Breast epithelium (tissue), 3 donors: ENCODE results near the gene CNTN5.

Experiments used
- POLR2A ChIP-seq: fragments of 450-650 bp; IDR thresholded peaks from one replicate; pipeline ENCODE4 v1.6.1; 2016; ENCODE audit warnings: antibody characterized with exemption, mild to moderate bottlenecking, moderate library complexity
- POLR2AphosphoS5 ChIP-seq, 3 donors: sonication (generic); formaldehyde crosslinking; IDR thresholded peaks; one replicate each; pipeline ENCODE4 v1.6.1; 2017; ENCODE audit warnings: antibody characterized with exemption in 3 of 3
- TF ChIP-seq, protein P1 (sequence below), 3 donors: fragments of 450-650 bp; IDR thresholded peaks; one replicate each; pipeline ENCODE4 v1.5.1; 2016 to 2017; ENCODE audit warnings: antibody characterized with exemption in 3 of 3, mild to moderate bottlenecking in 3 of 3, moderate library complexity in 3 of 3

GRCh38 chr11:99759787-99760186, 739.0 kb downstream of the CNTN5 start:
- TF ChIP-seq, protein P1, sequence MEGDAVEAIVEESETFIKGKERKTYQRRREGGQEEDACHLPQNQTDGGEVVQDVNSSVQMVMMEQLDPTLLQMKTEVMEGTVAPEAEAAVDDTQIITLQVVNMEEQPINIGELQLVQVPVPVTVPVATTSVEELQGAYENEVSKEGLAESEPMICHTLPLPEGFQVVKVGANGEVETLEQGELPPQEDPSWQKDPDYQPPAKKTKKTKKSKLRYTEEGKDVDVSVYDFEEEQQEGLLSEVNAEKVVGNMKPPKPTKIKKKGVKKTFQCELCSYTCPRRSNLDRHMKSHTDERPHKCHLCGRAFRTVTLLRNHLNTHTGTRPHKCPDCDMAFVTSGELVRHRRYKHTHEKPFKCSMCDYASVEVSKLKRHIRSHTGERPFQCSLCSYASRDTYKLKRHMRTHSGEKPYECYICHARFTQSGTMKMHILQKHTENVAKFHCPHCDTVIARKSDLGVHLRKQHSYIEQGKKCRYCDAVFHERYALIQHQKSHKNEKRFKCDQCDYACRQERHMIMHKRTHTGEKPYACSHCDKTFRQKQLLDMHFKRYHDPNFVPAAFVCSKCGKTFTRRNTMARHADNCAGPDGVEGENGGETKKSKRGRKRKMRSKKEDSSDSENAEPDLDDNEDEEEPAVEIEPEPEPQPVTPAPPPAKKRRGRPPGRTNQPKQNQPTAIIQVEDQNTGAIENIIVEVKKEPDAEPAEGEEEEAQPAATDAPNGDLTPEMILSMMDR (IDR thresholded peaks at IDR 0.05): no peak
- TF ChIP-seq POLR2A: no peak
- no peak for TF ChIP-seq POLR2AphosphoS5 (IDR thresholded peaks at IDR 0.05)
